Coronary artery (tissue), 2 donors: Measurements from ENCODE around the gene TBL1Y.
"Not testable (repeated sequence)": the region's sequence is repeated elsewhere in the genome, so short reads cannot be mapped to it uniquely, and the experiment has no call there.

Experiments used
- DNase-seq: peaks from one replicate; pipeline ENCODE4 v3.0.0-alpha.2; 2017; ENCODE audit warnings: low spot score
- H3K27ac ChIP-seq, 2 donors: fragments of 200-600 bp; sonication (generic); one replicate each; pipeline ENCODE4 v1.5.1; 2016 to 2019
- H3K4me3 ChIP-seq: fragments of 200-600 bp; sonication (generic); 2 replicates; pipeline ENCODE4 v1.5.1; 2016; ENCODE audit warnings: mild to moderate bottlenecking, moderate library complexity
- TF ChIP-seq, protein P1 (sequence below): fragments of 200-600 bp; sonication (generic); IDR thresholded peaks from one replicate; pipeline ENCODE4 v1.5.1; 2019; ENCODE audit warnings: antibody characterized with exemption

Gene TBL1Y

DNA sequence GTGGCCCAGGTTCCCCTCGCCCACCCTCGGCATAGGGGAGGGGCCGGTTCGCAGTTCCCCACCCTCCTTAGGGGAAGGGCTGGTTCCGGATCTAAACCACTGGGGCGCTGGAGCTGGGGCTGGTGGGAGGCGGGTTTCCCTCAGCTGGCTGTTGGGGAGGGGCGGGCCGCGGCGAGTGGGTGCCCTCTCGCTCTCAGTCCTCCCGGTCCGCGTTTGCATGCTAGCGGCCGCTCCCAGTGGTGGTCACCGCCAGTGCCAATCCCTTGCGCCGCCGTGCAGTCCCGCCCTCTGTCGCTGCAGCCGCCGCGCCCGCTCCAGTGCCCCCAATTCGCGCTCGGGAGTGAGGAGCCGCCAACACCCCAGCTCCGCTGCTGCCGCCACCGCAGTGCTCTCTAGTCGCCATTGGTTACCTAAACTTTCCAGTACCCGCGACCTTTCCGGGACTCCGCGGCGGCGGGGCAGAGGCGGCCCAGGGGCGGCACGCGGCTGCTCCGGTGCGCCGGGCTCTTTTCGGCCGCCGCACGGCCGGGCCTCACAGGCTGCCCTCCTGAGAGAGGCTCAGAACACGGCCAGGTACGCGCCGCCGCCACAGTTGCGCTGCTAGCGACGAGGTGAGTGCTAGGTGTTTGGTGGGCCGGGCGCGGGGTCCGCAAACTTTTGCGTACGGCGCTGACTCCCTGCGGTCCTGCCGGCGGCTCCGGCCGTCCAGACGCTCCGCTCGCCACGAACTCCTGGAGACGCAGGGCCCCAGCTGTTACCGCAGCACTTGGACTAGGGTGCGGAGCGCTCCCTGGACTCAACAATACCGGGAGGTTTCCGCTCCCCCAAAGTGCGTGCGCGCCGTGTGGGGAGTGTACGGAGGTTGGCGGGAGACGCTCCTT, at the start of gene TBL1Y:
Gene TBL1Y (plus strand): TSS at position 326 of the 881 bp plus-strand sequence. CDS start 114,388 bp downstream, outside the sequence.
- Histone ChIP-seq H3K4me3 (no peak within 1 kb of the TSS), H3K27ac (no peak within 1 kb of the TSS)
- no peak for DNase-seq
- TF ChIP-seq, protein P1, sequence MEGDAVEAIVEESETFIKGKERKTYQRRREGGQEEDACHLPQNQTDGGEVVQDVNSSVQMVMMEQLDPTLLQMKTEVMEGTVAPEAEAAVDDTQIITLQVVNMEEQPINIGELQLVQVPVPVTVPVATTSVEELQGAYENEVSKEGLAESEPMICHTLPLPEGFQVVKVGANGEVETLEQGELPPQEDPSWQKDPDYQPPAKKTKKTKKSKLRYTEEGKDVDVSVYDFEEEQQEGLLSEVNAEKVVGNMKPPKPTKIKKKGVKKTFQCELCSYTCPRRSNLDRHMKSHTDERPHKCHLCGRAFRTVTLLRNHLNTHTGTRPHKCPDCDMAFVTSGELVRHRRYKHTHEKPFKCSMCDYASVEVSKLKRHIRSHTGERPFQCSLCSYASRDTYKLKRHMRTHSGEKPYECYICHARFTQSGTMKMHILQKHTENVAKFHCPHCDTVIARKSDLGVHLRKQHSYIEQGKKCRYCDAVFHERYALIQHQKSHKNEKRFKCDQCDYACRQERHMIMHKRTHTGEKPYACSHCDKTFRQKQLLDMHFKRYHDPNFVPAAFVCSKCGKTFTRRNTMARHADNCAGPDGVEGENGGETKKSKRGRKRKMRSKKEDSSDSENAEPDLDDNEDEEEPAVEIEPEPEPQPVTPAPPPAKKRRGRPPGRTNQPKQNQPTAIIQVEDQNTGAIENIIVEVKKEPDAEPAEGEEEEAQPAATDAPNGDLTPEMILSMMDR: no peak

DNA sequence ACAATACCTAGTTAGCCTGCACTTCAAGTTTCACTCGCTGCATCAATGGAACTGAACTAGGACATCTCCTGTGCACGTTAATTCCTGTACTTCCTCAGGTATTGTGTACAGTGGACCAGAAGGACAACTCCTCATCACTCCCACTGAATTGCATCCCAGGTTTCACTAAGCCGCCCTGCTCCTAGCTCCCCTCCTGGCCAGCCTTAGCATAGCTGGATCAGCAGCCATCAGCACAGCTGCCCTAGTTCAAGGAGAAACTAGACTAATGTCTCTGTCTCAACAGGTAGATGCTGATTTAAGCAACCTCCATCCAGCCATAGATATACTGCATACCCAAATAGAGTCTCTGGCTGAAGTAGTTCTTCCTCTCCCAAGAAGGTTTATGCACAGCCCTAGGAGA, 16.0 kb upstream of the TBL1Y start:
- no peak for DNase-seq

DNA sequence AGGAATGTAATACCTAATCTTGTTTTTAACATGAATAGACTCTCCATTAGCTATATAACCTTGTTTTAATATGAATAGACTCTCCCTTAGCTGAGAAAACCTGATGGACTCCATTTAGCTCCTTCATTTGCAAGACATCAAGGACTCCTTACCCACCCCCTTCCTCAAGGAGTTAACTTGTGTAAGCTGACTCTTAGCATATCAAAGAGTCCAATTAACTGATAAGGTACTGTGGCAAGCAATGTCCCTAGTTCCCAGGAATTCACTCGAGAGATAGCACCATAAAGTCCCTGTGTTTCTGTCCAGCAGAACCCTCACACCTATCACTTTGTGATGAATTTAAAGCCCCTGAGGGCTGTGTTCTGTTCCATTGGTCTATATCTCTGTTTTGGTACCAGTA, 15.3 kb upstream of the TBL1Y start:
- H3K27ac ChIP-seq: no peak overlapping the region
- TF ChIP-seq, protein P1: no peak
- H3K4me3 ChIP-seq: no peak overlapping the region
- DNase-seq: no peak

More for the DNA sequence above, 16.0 kb upstream of the TBL1Y start:
- H3K4me3 ChIP-seq: no peak overlapping the region
- H3K27ac ChIP-seq: no peak overlapping the region
- TF ChIP-seq, protein P1: no peak

DNA sequence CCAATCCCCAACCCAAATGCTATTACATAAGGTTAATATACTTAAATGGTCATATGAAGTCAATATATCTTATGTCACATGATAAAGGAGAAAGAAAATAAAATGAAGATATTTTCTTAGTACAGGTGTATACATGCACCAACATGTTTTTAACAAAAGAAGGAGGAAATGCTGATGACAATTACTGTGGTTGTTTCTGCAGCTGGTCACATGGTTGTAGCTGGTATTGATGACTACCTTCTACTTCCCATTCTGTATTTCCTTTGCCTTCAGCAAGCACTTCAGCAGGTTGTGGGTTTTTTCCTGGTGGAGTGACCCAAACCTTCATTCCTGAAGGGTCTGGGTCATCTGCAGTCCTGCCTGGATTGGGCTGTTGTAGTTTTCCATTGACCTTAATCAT, 8.4 kb upstream of the TBL1Y start:
- not testable (repeated sequence) for H3K4me3 ChIP-seq, DNase-seq, H3K27ac ChIP-seq

DNA sequence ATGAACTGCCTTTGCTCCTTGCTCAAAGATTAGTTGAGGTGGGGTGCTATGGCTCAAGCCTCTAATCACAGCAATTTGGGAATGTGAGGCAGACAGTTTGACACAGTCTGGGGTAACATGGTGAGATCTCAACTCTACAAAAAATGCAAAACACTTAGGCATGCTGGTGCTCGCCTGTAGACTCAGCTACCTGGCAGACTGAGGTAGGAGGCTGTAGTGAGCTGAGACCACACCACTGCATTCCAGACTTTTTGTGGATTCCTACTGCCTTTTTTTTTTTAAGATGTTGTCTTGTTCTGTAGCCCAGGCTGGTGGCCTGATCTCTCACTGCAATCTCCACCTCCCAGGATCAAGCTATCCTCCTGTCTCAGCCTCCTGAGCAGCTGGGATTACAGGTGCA, 2.9 kb upstream of the TBL1Y start:
- no peak for DNase-seq
- Histone ChIP-seq H3K4me3 (no peak overlapping the region), H3K27ac (no peak overlapping the region)
- TF ChIP-seq, protein P1: no peak

DNA sequence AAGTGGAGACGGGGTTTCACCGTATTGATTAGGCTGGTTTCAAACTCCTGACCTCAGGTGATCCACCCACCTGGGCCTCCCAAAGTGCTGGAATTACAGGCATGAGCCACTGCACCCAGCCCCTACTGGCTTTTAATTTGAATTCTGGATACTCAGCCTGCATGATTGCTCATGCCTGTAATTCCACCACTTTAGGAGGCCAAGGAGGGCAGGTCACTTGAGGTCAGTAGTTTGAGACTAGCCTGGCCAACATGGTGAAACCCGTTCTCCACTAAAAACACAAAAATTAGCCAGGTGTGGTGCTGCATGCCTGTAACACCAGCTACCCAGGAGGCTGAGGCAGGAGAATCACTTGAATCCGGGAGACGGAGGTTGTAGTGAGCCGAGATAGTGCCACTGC, 2.5 kb upstream of the TBL1Y start:
- H3K27ac ChIP-seq, DNase-seq: not testable (repeated sequence)

DNA sequence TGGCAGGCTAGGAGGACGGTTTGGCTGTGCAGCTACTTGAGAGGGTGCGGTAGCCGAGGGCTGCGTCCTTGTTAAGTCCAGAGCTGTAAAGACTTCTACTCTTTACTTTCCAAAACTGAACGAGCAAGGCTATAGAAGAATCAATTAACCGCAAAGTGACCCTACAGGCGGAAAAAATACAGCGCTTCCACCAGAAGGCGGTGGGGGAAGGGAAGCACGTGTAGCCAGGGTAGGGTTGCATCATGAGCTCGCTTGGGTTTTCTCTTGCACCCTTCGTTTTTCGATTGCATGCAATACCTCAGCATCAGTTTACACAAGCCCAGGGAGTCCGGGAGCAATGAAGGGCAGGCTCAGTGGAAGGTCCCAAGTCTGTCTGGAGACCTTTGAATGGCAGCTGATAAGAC, 1.4 kb upstream of the TBL1Y start:
- TF ChIP-seq, protein P1: no peak
- DNase-seq: no peak
- Histone ChIP-seq H3K27ac (no peak overlapping the region), H3K4me3 (no peak overlapping the region)

More for the DNA sequence above, 2.5 kb upstream of the TBL1Y start:
- H3K4me3 ChIP-seq: not testable (repeated sequence)

DNA sequence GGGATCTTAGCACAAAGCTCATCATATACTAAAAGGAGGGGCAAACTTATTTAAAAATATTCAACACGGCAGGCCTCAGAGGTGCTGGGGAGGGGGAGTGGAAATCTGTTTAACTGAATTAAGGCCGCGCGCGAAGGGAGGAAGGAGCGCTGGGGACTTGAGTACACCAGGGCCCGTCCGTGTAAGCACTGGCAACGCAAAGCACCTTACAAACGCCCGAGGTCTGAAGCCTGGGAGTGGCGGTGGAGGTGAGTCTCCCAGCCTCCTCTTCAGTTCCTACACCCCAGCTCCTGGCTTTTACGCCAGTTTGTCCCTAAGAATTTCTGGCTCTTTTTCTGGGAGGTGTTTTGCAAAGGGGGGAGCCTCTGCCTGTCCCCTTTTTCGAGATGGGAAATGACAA, 641 bp upstream of the TBL1Y start:
- H3K4me3 ChIP-seq: no peak overlapping the region
- DNase-seq: no peak
- TF ChIP-seq, protein P1: no peak
- no peak overlapping the region for H3K27ac ChIP-seq
